ENCODE measurements around the gene AP1G2. TPM values are rescaled to one million over a fixed set of nuclear protein-coding genes. Genes with fewer than 3 reads are reported as not detected.

Gene AP1G2
- total and polyA plus RNA-seq, 4 donors: 12.4 to 26.6 (median 17.3) TPM

- Histone ChIP-seq H3K4me3 (ENCODE audit: low read depth in 1 of 3, low read length in 3 of 3) (peak within 1 kb of the TSS; percentile 58 to 94 (median 83)), H3K9me3 (ENCODE audit: control insufficient read depth in 4 of 4, low read length in 3 of 4) (no peaks in the 10 kb centered on the region), H3K4me1 (ENCODE audit: control insufficient read depth in 4 of 4, insufficient read depth in 4 of 4, low read length in 3 of 4) (peaks cover 0 to 24% (median 12%) of the 10 kb centered on the region in 4 donors), H3K27me3 (ENCODE audit: control insufficient read depth in 4 of 4, insufficient read depth in 4 of 4, low read length in 3 of 4) (no peaks in the 10 kb centered on the region), H3K9ac (ENCODE audit: low read depth in 1 of 2, low read length in 2 of 2) (peak within 1 kb of the TSS; percentile 26 to 50), H3K27ac (ENCODE audit: low read depth in 1 of 2, low read length in 2 of 2) (no peak within 1 kb of the TSS), H3K36me3 (ENCODE audit: control insufficient read depth in 4 of 4, insufficient read depth in 3 of 4, low read depth in 1 of 4, low read length in 3 of 4) (no peaks in the 10 kb centered on the region)
- WGBS: under 1% methylated on average over 49 of the region's 49 CpGs
- DNase-seq (ENCODE audit: low spot score): peak; percentile 80
- TF ChIP-seq EGR1 (IDR thresholded peaks at IDR 0.05; ENCODE audit: low read depth in 2 of 2): peak in 1 of 2 donors; percentile 48
- peak in 1 of 2 donors; percentile 52 for TF ChIP-seq GABPA (IDR thresholded peaks at IDR 0.05 in 1 of 2, conservative IDR thresholded peaks at IDR 0.05 in 1 of 2)
- TF ChIP-seq HNF4A (conservative IDR thresholded peaks at IDR 0.05): peak in 1 of 2 donors; percentile 14
- TF ChIP-seq RAD21 (IDR thresholded peaks at IDR 0.05): no peak
- no peak for TF ChIP-seq CTCF (IDR thresholded peaks at IDR 0.05; ENCODE audit: low read depth, low read length, missing input control)
- peak; percentile 60 for TF ChIP-seq YY1 (IDR thresholded peaks at IDR 0.05)
- no peak for TF ChIP-seq FOXA1 (IDR thresholded peaks at IDR 0.05)
These were observed 16.1 kb downstream of the AP1G2 start, which contains the start of gene ZFHX2 for GRCh38 chr14:23551266-23552028. Gene ZFHX2 (minus strand): TSS chr14:23551765. CDS start chr14:23535325, 16,440 bp downstream.

- Histone ChIP-seq H3K27ac (ENCODE audit: low read depth in 1 of 2, low read length in 2 of 2) (no peak overlapping the region), H3K27me3 (ENCODE audit: control insufficient read depth in 4 of 4, insufficient read depth in 4 of 4, low read length in 3 of 4) (no peaks in the 10 kb centered on the region), H3K4me3 (ENCODE audit: low read depth in 1 of 3, low read length in 3 of 3) (peak overlapping the region; percentile 58 to 94 (median 83)), H3K4me1 (ENCODE audit: control insufficient read depth in 4 of 4, insufficient read depth in 4 of 4, low read length in 3 of 4) (peaks cover 0 to 22% (median 11%) of the 10 kb centered on the region in 4 donors), H3K36me3 (ENCODE audit: control insufficient read depth in 4 of 4, insufficient read depth in 3 of 4, low read depth in 1 of 4, low read length in 3 of 4) (no peaks in the 10 kb centered on the region), H3K9me3 (ENCODE audit: control insufficient read depth in 4 of 4, low read length in 3 of 4) (no peaks in the 10 kb centered on the region), H3K9ac (ENCODE audit: low read depth in 1 of 2, low read length in 2 of 2) (peak overlapping the region in 1 of 2 donors; percentile 50)
- 8% methylated on average over 37 of the region's 37 CpGs for WGBS
- TF ChIP-seq FOXA2 (IDR thresholded peaks at IDR 0.05) (no peak), HNF4G (IDR thresholded peaks at IDR 0.05) (no peak), JUND (IDR thresholded peaks at IDR 0.05) (no peak), ATF3 (IDR thresholded peaks at IDR 0.05) (no peak), FOXA1 (IDR thresholded peaks at IDR 0.05) (no peak), NR2F2 (IDR thresholded peaks at IDR 0.05) (no peak), MAX (IDR thresholded peaks at IDR 0.05) (no peak), RXRA (IDR thresholded peaks at IDR 0.05) (no peak), HNF4A (conservative IDR thresholded peaks at IDR 0.05) (no peak), REST (IDR thresholded peaks at IDR 0.05) (no peak), GABPA (IDR thresholded peaks at IDR 0.05 in 1 of 2, conservative IDR thresholded peaks at IDR 0.05 in 1 of 2) (no peak), SP1 (IDR thresholded peaks at IDR 0.05) (no peak), EGR1 (IDR thresholded peaks at IDR 0.05; ENCODE audit: low read depth in 2 of 2) (no peak), TAF1 (conservative IDR thresholded peaks at IDR 0.05) (no peak), YY1 (IDR thresholded peaks at IDR 0.05) (no peak), RAD21 (IDR thresholded peaks at IDR 0.05) (no peak)
- DNase-seq (ENCODE audit: low spot score): no peak
These were observed 16.8 kb downstream of the AP1G2 start for GRCh38 chr14:23550812-23551265.
